ENCODE measurements around the gene ATP5IF1.

ATP5IF1 gene

GRCh38 chr1:28280501-28280900, 44.6 kb downstream of the ATP5IF1 start:
- DNase-seq (ENCODE audit: low spot score) (no peak), ATAC-seq (ENCODE audit: low read depth) (no peak; the same call in 2 of the 3 replicates)
- no peaks in the 10 kb centered on the region for H3K4me1 ChIP-seq (ENCODE audit: insufficient read depth, poor library complexity, severe bottlenecking)
- H3K27ac ChIP-seq (ENCODE audit: poor library complexity, severe bottlenecking), result no peak overlapping the region
- no peaks in the 10 kb centered on the region for H3K9me3 ChIP-seq (ENCODE audit: severe bottlenecking)
- TF ChIP-seq CTCF (IDR thresholded peaks at IDR 0.05; ENCODE audit: poor library complexity, severe bottlenecking), result no peak
- H3K36me3 ChIP-seq (ENCODE audit: low read depth), result peaks cover 62% of the 10 kb centered on the region
- H3K4me3 ChIP-seq (ENCODE audit: severe bottlenecking), result no peak overlapping the region
- H3K27me3 ChIP-seq (ENCODE audit: insufficient read depth, poor library complexity, severe bottlenecking), result no peaks in the 10 kb centered on the region

GRCh38 chr1:28280977-28281381, 45.1 kb downstream of the ATP5IF1 start:
- H3K9me3 ChIP-seq (ENCODE audit: severe bottlenecking), result no peaks in the 10 kb centered on the region
- no peak for TF ChIP-seq CTCF (IDR thresholded peaks at IDR 0.05; ENCODE audit: poor library complexity, severe bottlenecking)
- DNase-seq (ENCODE audit: low spot score), result no peak
- H3K27me3 ChIP-seq (ENCODE audit: insufficient read depth, poor library complexity, severe bottlenecking), result no peaks in the 10 kb centered on the region
- H3K4me1 ChIP-seq (ENCODE audit: insufficient read depth, poor library complexity, severe bottlenecking), result no peaks in the 10 kb centered on the region
- no peak for ATAC-seq (ENCODE audit: low read depth)
- no peak overlapping the region for H3K27ac ChIP-seq (ENCODE audit: poor library complexity, severe bottlenecking)
- H3K36me3 ChIP-seq (ENCODE audit: low read depth), result peaks cover 58% of the 10 kb centered on the region
- H3K4me3 ChIP-seq (ENCODE audit: severe bottlenecking), result no peak overlapping the region

GRCh38 chr1:28281608-28282425, 45.9 kb downstream of the ATP5IF1 start:
- Histone ChIP-seq H3K27me3 (ENCODE audit: insufficient read depth, poor library complexity, severe bottlenecking) (no peaks in the 10 kb centered on the region), H3K4me1 (ENCODE audit: insufficient read depth, poor library complexity, severe bottlenecking) (no peaks in the 10 kb centered on the region), H3K36me3 (ENCODE audit: low read depth) (peaks cover 51% of the 10 kb centered on the region), H3K27ac (ENCODE audit: poor library complexity, severe bottlenecking) (no peak overlapping the region), H3K4me3 (ENCODE audit: severe bottlenecking) (no peak overlapping the region), H3K9me3 (ENCODE audit: severe bottlenecking) (no peaks in the 10 kb centered on the region)
- no peak for TF ChIP-seq CTCF (IDR thresholded peaks at IDR 0.05; ENCODE audit: poor library complexity, severe bottlenecking)
- ATAC-seq (ENCODE audit: low read depth) (no peak), DNase-seq (ENCODE audit: low spot score) (no peak)

- H3K36me3 ChIP-seq (ENCODE audit: low read depth), result peaks cover 42% of the 10 kb centered on the region
- TF ChIP-seq CTCF (IDR thresholded peaks at IDR 0.05; ENCODE audit: poor library complexity, severe bottlenecking), result no peak
Measured at GRCh38 chr1:28282426-28283407, 46.8 kb downstream of the ATP5IF1 start.

More at GRCh38 chr1:28282426-28283407, 46.8 kb downstream of the ATP5IF1 start:
- ATAC-seq (ENCODE audit: low read depth) (no peak), DNase-seq (ENCODE audit: low spot score) (no peak)
- no peak overlapping the region for H3K27ac ChIP-seq (ENCODE audit: poor library complexity, severe bottlenecking)
- no peak overlapping the region for H3K4me3 ChIP-seq (ENCODE audit: severe bottlenecking)
- no peaks in the 10 kb centered on the region for H3K4me1 ChIP-seq (ENCODE audit: insufficient read depth, poor library complexity, severe bottlenecking)
- H3K27me3 ChIP-seq (ENCODE audit: insufficient read depth, poor library complexity, severe bottlenecking), result no peaks in the 10 kb centered on the region
- no peaks in the 10 kb centered on the region for H3K9me3 ChIP-seq (ENCODE audit: severe bottlenecking)
